H9 (cell line): Measurements from ENCODE around the gene SCGB1D2. TPM values are rescaled to one million over a fixed set of nuclear protein-coding genes. Genes with fewer than 3 reads are reported as not detected.

Experiments used
- DNase-seq: peaks from one replicate; pipeline ENCODE4 v3.0.0-alpha.2; 2017
- H2AFZ ChIP-seq: one replicate; pipeline ENCODE4 v1.6.1; 2013; ENCODE audit warnings: mild to moderate bottlenecking, low read length, control low read depth, moderate library complexity
- H2AK5ac ChIP-seq: 2 replicates; pipeline ENCODE4 v1.6.1; 2013; ENCODE audit warnings: low read length, control low read depth, mixed read lengths; ENCODE audit not compliant: insufficient read length
- H2BK120ac ChIP-seq: one replicate; pipeline ENCODE4 v1.6.1; 2013; ENCODE audit warnings: low read depth, mild to moderate bottlenecking, low read length, control low read depth, inconsistent platforms; ENCODE audit not compliant: poor library complexity, severe bottlenecking
- H2BK12ac ChIP-seq: 2 replicates; pipeline ENCODE4 v1.6.1; 2013; ENCODE audit warnings: low read length, control low read depth, mixed read lengths, low read depth; ENCODE audit not compliant: insufficient read length
- H2BK15ac ChIP-seq: 2 replicates; pipeline ENCODE4 v1.6.1; 2013; ENCODE audit warnings: low read depth, low read length, control low read depth
- H2BK20ac ChIP-seq: one replicate; pipeline ENCODE4 v1.6.1; 2013; ENCODE audit warnings: low read depth, mild to moderate bottlenecking, low read length, control low read depth, inconsistent platforms; ENCODE audit not compliant: poor library complexity, severe bottlenecking
- H2BK5ac ChIP-seq: 2 replicates; pipeline ENCODE4 v1.6.1; 2013; ENCODE audit warnings: low read length, control low read depth, mixed read lengths; ENCODE audit not compliant: insufficient read length
- H3K14ac ChIP-seq: 2 replicates; pipeline ENCODE4 v1.6.1; 2013; ENCODE audit warnings: low read length, control low read depth; ENCODE audit not compliant: insufficient read depth
- H3K18ac ChIP-seq: 2 replicates; pipeline ENCODE4 v1.6.1; 2013; ENCODE audit warnings: low read depth, mild to moderate bottlenecking, mixed read lengths, low read length, control low read depth; ENCODE audit not compliant: insufficient read length
- H3K23ac ChIP-seq: 2 replicates; pipeline ENCODE4 v1.6.1; 2013; ENCODE audit warnings: low read length, control low read depth, mixed read lengths, low read depth; ENCODE audit not compliant: insufficient read length
- H3K23me2 ChIP-seq: 2 replicates; pipeline ENCODE4 v1.6.1; 2013; ENCODE audit warnings: low read depth, mild to moderate bottlenecking, mixed read lengths, low read length, control low read depth; ENCODE audit not compliant: insufficient read length, poor library complexity, severe bottlenecking
- H3K27ac ChIP-seq: 2 replicates; pipeline ENCODE4 v1.5.1; 2013; ENCODE audit warnings: low read length, control low read depth, mixed read lengths, low read depth; ENCODE audit not compliant: insufficient read length
- H3K27me3 ChIP-seq: 2 replicates; pipeline ENCODE4 v1.6.1; 2013; ENCODE audit warnings: low read length, control low read depth, inconsistent platforms; ENCODE audit not compliant: insufficient read depth
- H3K4ac ChIP-seq: 2 replicates; pipeline ENCODE4 v1.6.1; 2013; ENCODE audit warnings: low read depth, mild to moderate bottlenecking, control low read depth, inconsistent platforms, low read length, moderate library complexity
- H3K4me1 ChIP-seq: 2 replicates; pipeline ENCODE4 v1.6.1; 2013; ENCODE audit warnings: low read length, control low read depth, inconsistent platforms; ENCODE audit not compliant: insufficient read depth
- H3K4me2 ChIP-seq: 2 replicates; pipeline ENCODE4 v1.6.1; 2013; ENCODE audit warnings: low read length, control low read depth, mixed read lengths; ENCODE audit not compliant: insufficient read length, insufficient read depth
- H3K56ac ChIP-seq: 2 replicates; pipeline ENCODE4 v1.6.1; 2013; ENCODE audit warnings: low read depth, mild to moderate bottlenecking, mixed read lengths, low read length, control low read depth; ENCODE audit not compliant: insufficient read length
- H3K79me1 ChIP-seq: 2 replicates; pipeline ENCODE4 v1.6.1; 2013; ENCODE audit warnings: low read depth, mild to moderate bottlenecking, moderate library complexity, low read length, control low read depth, inconsistent platforms; ENCODE audit not compliant: insufficient read depth, poor library complexity, severe bottlenecking
- H3K79me2 ChIP-seq: 2 replicates; pipeline ENCODE4 v1.6.1; 2013; ENCODE audit warnings: low read length, control low read depth, inconsistent platforms; ENCODE audit not compliant: insufficient read depth
- H3K9ac ChIP-seq: 2 replicates; pipeline ENCODE4 v1.6.1; 2013; ENCODE audit warnings: low read length, control low read depth, mixed read lengths; ENCODE audit not compliant: insufficient read length; ENCODE audit errors: extremely low read depth
- H3K9me3 ChIP-seq: one replicate; pipeline ENCODE4 v1.6.1; 2013; ENCODE audit warnings: low read depth, low read length, inconsistent platforms; ENCODE audit not compliant: control insufficient read depth
- H3T11ph ChIP-seq: one replicate; pipeline ENCODE4 v1.6.1; 2013; ENCODE audit warnings: mild to moderate bottlenecking, low read length, control low read depth, inconsistent platforms
- H4K20me1 ChIP-seq: one replicate; pipeline ENCODE4 v1.6.1; 2013; ENCODE audit not compliant: control insufficient read depth, insufficient read length, insufficient read depth
- H4K5ac ChIP-seq: 2 replicates; pipeline ENCODE4 v1.6.1; 2013; ENCODE audit warnings: low read depth, mild to moderate bottlenecking, mixed read lengths, low read length, control low read depth; ENCODE audit not compliant: insufficient read length
- H4K8ac ChIP-seq: replicated peaks from 2 replicates; pipeline ENCODE4 v1.6.1; 2013; ENCODE audit warnings: low read length, control low read depth, mixed read lengths, low read depth; ENCODE audit not compliant: insufficient read length
- H4K91ac ChIP-seq: 2 replicates; pipeline ENCODE4 v1.6.1; 2013; ENCODE audit warnings: low read depth, mild to moderate bottlenecking, moderate library complexity, mixed read lengths, low read length, control low read depth; ENCODE audit not compliant: insufficient read length
- H3K27ac Mint-ChIP-seq, 3 experiments: 2 replicates in 2 of 3; 3 replicates in 1 of 3; pipeline ENCODE4 v1.8.0; 2020 to 2021; ENCODE audit warnings: mixed read lengths in 3 of 3, mild to moderate bottlenecking in 1 of 3, moderate library complexity in 1 of 3
- H3K27me3 Mint-ChIP-seq: 2 replicates; pipeline ENCODE4 v1.8.0; 2021; ENCODE audit warnings: low read depth, mild to moderate bottlenecking, moderate library complexity, mixed read lengths
- H3K36me3 Mint-ChIP-seq, 3 experiments: 2 replicates in 2 of 3; 3 replicates in 1 of 3; pipeline ENCODE4 v1.8.0; 2020 to 2021; ENCODE audit warnings: low read depth in 3 of 3, mixed read lengths in 3 of 3; ENCODE audit not compliant: insufficient read depth in 1 of 3
- H3K4me1 Mint-ChIP-seq, 2 experiments: 2 replicates each; pipeline ENCODE4 v1.8.0; 2020; ENCODE audit warnings: mixed read lengths in 2 of 2
- H3K4me3 Mint-ChIP-seq, 2 experiments: 2 replicates in 1 of 2; 3 replicates in 1 of 2; pipeline ENCODE4 v1.8.0; 2020 to 2021; ENCODE audit warnings: mild to moderate bottlenecking in 2 of 2, mixed read lengths in 2 of 2, moderate library complexity in 1 of 2
- H3K9me3 Mint-ChIP-seq, 2 experiments: 2 replicates in 1 of 2; 3 replicates in 1 of 2; pipeline ENCODE4 v1.8.0; 2020; ENCODE audit warnings: mild to moderate bottlenecking in 2 of 2, mixed read lengths in 2 of 2, moderate library complexity in 1 of 2
- CTCF ChIP-seq: fragments of 200-600 bp; sonication (generic); conservative IDR thresholded peaks from 3 replicates; pipeline ENCODE4 v1.8.0; 2021; ENCODE audit warnings: antibody characterized with exemption, mild to moderate bottlenecking
- WGBS: extraction: QIAGEN DNeasy Blood & Tissue Kit; methylation state at CpG from one replicate; pipeline ENCODE4 v1.1.7; 2013; ENCODE audit warnings: missing lambda C conversion rate, low lambda C conversion rate, mixed read lengths; ENCODE audit not compliant: insufficient read length; ENCODE audit errors: extremely low coverage; 5-methylcytosine and 5-hydroxymethylcytosine counted together
- total RNA-seq: library from RNA; stranded (reverse); gene quantifications from 2 replicates; pipeline ENCODE4 v1.2.1, GENCODE V29; 2021

The SCGB1D2 gene
- total RNA-seq, 1 experiment from 2014 or later, result not detected

DNA sequence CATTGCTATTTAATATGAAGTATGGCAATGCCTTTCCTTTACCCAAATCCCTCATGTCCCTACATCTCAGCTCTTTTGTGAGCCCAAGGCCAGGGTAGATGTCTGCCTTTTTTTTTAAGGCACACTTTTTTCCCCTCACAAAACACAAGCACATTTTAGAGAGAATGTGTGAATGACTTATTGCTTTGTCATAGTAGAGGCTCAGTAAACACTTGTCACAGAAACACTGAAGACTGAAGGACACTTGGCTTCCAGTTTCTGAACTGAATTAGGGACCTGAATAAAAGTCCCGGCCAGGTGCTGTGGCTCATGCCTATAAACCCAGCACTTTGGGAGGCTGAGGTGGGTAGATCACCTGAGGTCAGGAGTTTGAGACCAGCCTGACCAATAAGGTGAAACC, 25.0 kb downstream of the SCGB1D2 start:
- no peak overlapping the region for H3K9ac ChIP-seq
- no peak overlapping the region for H3K4ac ChIP-seq
- H4K20me1 ChIP-seq, result no peaks in the 10 kb centered on the region
- no peak for DNase-seq
- H2BK120ac ChIP-seq, result no peak overlapping the region
- H3T11ph ChIP-seq, result no peak overlapping the region
- H3K23me2 ChIP-seq, result no peaks in the 10 kb centered on the region
- no peaks in the 10 kb centered on the region for H3K79me2 ChIP-seq
- H2AK5ac ChIP-seq, result no peak overlapping the region
- WGBS, result no CpG with 5 or more reads among the region's 1 CpG
- peaks cover 0 to 4% of the 10 kb centered on the region in 2 experiments; a peak in 2 of 4 replicates for H3K4me1 Mint-ChIP-seq
- H3K27ac ChIP-seq, result no peak overlapping the region
- H3K23ac ChIP-seq, result no peak overlapping the region
- no peaks in the 10 kb centered on the region; a peak in 1 of 7 replicates for H3K36me3 Mint-ChIP-seq
- H2BK5ac ChIP-seq, result no peak overlapping the region
- H3K18ac ChIP-seq, result no peak overlapping the region
- no peak overlapping the region for H2BK20ac ChIP-seq
- H4K5ac ChIP-seq, result no peak overlapping the region
- no peaks in the 10 kb centered on the region for H3K27me3 ChIP-seq
- H4K91ac ChIP-seq, result no peak overlapping the region
- H3K27ac Mint-ChIP-seq, result no peak overlapping the region
- peaks cover 6% of the 10 kb centered on the region for H3K27me3 Mint-ChIP-seq
- H3K4me1 ChIP-seq, result peaks cover 3% of the 10 kb centered on the region; the same call in 1 of the 2 replicates
- no peaks in the 10 kb centered on the region for H3K9me3 Mint-ChIP-seq
- H3K9me3 ChIP-seq, result no peaks in the 10 kb centered on the region
- H2AFZ ChIP-seq, result no peak overlapping the region
- H4K8ac ChIP-seq, result no peak overlapping the region
- H3K4me2 ChIP-seq, result no peak overlapping the region
- no peak overlapping the region for H3K14ac ChIP-seq
- no peak overlapping the region for H3K4me3 Mint-ChIP-seq
- H3K79me1 ChIP-seq, result no peaks in the 10 kb centered on the region
- no peak overlapping the region for H3K56ac ChIP-seq
- no peak overlapping the region for H2BK15ac ChIP-seq
- no peak for TF ChIP-seq CTCF
- H2BK12ac ChIP-seq, result no peak overlapping the region
